Dermis microvascular lymphatic vessel endothelial cell (primary cell): Measurements from ENCODE around the gene CDC42BPA. TPM values are rescaled to one million over a fixed set of nuclear protein-coding genes. Genes with fewer than 3 reads are reported as not detected.
"Not testable (repeated sequence)": the region's sequence is repeated elsewhere in the genome, so short reads cannot be mapped to it uniquely, and the experiment has no call there.

Experiments
- DNase-seq, 2 donors: peaks; one replicate each; pipeline versions ENCODE4 v3.0.0 to v3.0.0-alpha.2; 2010; ENCODE audit warnings: low read depth in 2 of 2
- total RNA-seq: library from RNA; depleted of rRNA; stranded (reverse); fragments of >200 nt; gene quantifications from 2 replicates; pipeline ENCODE4 v1.2.1, GENCODE V29; 2014

CDC42BPA gene
- total RNA-seq, 1 donor from 2014 or later: 53.0 TPM

- no peak for DNase-seq
Measured at GRCh38 chr1:227261501-227261900, 56.8 kb downstream of the CDC42BPA start.

DNA sequence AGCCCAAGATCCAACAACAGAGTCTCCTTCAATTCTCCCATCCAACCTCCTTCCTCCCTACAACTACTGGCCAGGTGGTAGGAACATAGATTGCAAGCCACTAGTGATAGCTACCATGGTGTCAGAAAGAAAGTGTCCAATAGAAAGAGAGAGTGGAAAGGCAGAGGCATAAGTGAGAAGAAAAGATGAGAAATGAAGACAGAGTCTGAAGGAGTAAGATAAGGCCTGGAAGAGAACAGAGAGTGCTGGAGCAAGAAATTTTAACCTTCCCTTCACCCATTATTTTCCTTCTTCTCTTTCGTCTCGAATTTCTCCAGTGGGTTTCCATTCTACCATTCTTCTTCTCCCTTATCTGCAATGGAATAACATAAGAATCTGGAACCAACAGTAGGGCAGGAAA lies 57.9 kb downstream of the CDC42BPA start:
- no peak for DNase-seq

GRCh38 chr1:227257964-227258363 lies 60.3 kb downstream of the CDC42BPA start:
- DNase-seq: no peak

DNA sequence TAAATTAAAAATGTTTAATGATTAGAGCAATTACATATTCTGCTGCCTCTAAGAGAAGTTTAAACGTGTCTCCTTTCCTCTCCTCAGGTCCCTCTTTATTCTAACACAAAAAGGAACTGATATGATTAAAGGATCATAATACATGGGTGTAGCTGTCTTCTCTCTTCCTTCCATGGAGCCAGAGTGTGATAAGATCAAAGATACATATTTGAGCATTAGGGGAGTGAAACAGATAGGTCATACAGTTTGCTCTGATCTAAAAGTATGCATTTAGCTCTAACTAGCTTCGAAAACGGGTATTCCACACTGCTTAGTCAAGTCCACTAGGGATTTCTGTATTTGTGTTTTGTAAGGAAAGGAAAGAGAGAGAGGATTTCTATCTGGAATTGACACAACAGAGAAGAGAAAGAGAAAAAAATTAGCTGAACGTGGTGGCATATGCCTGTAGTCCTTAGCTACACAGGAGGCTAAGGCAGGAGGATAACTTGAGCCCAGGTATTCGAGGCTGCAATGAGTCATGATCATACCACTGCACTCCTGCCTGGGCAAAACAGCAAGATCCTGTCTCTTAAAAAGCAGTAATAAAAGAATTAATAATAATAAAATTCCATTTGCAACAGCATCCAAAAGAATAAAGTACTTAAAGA lies 63.1 kb downstream of the CDC42BPA start:
- DNase-seq: no peak

GRCh38 chr1:227253065-227253464 lies 65.2 kb downstream of the CDC42BPA start:
- DNase-seq: no peak

DNA sequence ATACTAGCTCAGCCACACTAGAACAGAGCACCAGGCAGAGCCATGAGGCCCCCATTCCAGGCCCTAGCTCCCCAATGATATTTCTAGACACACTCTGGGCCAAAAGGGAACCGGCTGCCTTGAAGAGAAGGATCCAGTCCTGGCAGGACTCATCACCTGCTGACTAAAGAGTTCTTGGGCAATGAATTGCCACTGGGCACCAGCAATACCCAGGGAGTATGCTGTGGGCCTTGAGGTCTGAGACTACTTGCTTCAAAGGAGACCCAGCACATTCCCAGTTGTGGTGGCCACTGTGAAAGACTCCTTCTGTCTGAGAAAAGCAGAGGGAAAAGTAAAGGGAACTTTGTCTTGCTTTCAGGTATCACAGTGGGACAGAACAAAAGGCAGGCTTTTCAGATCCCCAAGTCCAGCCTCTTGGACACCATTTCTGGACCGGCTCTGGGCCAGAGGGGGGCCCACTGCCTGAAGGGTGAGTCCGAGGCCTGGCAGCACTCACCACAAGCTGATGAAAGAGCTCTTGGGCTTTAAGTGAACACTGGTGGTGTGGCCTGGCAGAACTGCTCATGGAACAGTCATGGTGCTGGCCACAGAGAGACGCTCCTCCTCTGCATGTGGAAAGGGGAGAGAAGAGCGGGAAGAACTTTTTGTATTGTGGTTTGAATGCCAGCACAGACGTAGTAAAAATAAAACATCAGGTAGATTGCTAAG lies 72.5 kb downstream of the CDC42BPA start:
- DNase-seq: no peak

DNA sequence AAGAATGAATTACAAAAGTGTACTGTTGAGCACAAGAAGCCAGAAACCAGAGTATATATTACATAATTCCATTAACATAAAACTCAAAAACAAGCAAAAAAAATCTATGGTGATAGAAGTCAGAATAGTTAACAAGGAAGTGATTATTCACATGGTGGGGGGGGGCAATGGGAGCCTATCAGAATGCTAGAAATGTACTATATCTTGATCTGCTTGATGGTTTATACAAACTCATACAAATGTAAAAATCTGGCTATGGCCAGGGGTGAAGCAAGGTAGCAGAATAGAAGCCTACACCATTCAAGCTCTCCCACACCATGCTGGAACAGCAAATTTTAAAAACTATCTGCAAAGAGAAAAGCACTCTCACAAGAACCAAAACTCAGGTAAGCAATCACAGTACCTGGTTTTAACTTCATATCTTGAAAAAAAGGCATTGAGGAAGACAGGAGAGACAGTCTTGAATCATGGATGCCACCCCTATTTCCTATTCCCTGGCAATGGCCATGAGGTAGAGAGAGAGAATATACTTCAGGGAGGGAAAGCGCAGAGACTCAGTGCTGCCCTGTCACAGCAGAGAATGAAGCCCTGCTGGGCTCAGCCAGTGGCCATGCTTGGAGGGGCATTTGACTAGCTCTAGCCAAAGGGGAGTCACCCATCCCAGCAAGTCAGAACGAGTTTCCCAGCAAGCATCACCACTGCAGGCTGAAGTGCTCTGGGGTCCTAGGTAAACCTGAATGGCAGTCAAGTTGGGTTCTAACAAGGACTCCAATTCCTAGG lies 73.8 kb downstream of the CDC42BPA start:
- no peak for DNase-seq

GRCh38 chr1:227242811-227243682 lies 75.2 kb downstream of the CDC42BPA start:
- DNase-seq: no peak

DNA sequence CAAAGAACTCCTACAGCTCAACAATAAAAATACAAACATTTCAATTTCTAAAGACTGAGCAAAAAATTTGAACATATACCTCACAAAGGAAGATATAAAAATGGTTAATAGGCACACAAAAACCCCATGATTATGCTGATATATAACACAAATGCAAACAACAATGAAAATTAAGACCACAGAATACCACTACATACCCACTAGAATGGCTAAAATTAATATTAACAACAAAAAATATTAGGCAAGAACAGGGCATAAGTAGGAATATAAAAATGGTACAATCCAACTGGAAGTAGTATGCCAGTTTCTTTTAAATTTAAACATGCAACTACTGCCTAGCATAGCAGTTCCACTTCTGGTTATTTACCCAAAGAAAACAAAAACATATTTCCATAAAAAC lies 77.3 kb downstream of the CDC42BPA start:
- no peak for DNase-seq

- DNase-seq: peak; percentile 37 to 84
Measured at GRCh38 chr1:227234998-227235405, 83.3 kb downstream of the CDC42BPA start.

GRCh38 chr1:227231128-227231527 lies 87.2 kb downstream of the CDC42BPA start:
- DNase-seq: not testable (repeated sequence)

DNA sequence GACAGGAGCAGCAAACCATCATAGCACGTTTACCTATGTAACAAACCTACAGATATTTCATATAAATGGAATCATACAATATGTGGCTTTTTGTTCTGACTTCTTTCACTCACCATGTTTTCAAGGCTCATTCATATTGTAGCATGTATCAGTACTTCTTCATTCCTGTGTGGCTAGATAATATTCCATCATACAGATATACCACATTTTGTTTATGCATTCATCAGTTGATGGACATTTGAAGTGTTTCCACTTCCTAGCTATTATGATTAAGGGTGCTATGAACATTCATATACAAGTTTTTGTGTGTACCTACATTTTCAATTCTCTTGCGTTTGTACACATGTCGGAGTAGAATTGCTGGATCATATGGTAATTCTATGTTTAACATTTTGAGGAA lies 90.1 kb downstream of the CDC42BPA start:
- no peak for DNase-seq

GRCh38 chr1:227227761-227228160 lies 90.5 kb downstream of the CDC42BPA start:
- DNase-seq: no peak

DNA sequence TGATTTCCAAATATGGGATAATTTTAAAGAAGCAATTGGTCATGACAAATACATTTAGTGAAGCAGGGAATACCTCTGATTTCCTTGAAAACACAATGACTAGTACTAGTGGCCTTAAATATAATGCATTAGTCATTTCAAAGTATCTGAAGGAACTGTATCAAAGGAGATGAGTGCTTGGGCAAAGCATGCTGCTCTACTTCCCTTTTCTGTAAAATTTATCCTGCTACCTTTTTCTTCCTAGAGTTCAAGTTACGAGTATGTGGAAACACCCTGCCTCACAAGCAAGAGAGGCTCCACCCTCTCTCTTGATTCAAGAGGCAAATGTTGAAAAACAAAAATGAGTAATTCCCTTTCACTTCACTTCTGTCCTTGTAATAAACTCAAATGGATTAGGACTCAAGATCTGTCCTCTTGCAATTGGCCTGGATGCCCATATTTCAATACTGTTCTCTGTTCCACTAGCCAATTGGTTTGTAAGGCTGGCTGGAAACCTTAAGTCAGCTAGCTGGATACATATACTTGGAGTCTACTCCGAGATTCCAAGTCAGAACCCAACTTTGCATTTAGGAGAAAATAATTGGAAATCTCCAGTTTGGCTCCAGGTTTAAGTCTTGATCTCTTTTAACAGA lies 92.5 kb downstream of the CDC42BPA start:
- DNase-seq: peak in 1 of 2 donors; percentile 61

- DNase-seq: peak in 1 of 2 donors; percentile 12
Measured at GRCh38 chr1:227223171-227223806, 95.0 kb downstream of the CDC42BPA start.

- DNase-seq: peak in 1 of 2 donors; percentile 11
Measured at GRCh38 chr1:227219715-227220292, 98.5 kb downstream of the CDC42BPA start.

DNA sequence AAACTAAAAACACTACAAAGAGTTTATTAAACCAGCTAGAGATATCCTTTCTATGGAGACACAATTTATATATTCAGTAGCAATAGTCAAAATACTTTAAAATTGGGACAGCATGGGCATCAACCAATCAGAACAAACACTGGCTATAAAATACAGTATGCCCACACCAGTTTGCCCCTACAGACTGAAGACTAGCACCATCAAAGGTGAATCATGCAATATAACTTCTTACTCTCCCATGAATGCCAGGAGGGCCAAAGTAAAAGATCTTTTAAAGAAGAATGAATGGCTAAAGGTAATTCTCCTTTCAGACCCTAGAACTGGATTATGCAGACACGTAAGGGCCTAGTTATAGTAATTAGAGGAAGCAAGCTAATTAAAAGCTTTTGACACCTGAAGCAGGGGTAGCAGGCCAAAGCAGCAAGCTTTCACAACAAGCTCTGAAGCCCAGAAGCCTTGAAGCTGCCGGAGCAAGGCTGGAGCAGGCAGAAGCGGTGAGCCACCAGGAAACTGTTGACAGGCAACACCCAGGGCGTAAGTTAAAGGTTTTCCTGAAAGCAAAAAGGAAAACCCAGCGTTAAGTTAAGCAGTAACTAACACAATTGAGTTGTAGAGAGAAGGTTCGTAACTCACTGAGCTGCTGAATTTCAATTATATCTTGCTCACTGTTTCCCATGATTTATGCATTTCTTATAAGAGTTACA lies 99.3 kb downstream of the CDC42BPA start:
- peak in 1 of 2 donors; percentile 49 for DNase-seq

GRCh38 chr1:227215863-227216510 lies 102.3 kb downstream of the CDC42BPA start:
- DNase-seq: no peak

DNA sequence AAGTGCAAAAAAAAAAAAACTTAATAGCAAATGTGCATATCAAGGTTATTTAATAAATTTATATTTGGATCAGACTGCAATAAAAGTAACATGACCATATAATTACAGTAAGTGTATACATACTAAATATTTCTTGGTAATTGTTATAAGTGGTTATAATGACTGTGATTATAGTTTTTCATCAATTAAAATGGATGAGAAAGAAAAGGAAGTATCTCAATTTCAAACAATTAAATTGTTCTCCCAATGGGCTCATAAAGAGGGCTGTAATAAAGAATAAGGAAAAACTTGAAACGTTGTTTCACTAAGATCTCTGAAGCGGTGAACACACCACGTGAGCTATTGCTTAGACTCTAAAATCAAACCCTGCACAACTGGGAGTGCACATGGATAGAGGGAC lies 104.1 kb downstream of the CDC42BPA start:
- DNase-seq: no peak
